ENCODE data around the gene COPG1. TPM values are rescaled to one million over a fixed set of nuclear protein-coding genes. Genes with fewer than 3 reads are reported as not detected.

The COPG1 gene
- total and polyA plus RNA-seq, 2 experiments from 2014 or later: 169 to 185 TPM

DNA sequence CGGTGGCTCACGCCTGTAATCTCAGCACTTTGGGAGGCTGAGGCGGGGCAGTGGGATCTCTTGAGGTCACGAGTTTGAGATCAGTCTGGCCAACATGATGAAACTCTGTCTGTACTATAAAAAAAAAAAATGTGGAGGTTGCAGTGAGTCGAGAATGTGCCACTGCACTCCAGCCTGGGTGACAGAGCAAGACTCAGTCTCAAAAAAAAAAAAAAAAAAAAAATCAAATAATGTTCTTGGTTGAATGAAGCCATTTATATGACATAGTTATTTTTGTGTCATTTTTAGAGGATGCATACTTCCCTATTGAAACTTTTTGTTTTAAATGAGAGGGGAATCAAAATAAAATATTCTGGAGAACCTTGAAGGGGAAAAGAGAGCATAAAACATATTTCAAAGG is 32.3 kb downstream of the COPG1 start:
- Histone ChIP-seq H3K36me3 (replicated peaks; ENCODE audit: insufficient read depth, low read depth) (no peaks in the 10 kb centered on the region), H4K20me1 (ENCODE audit: insufficient read depth, poor library complexity, severe bottlenecking) (peaks cover 3% of the 10 kb centered on the region), H3K4me1 (ENCODE audit: insufficient read depth) (peaks cover 15% of the 10 kb centered on the region), H3K4me3 (no peak overlapping the region), H3K9me2 (replicated peaks; ENCODE audit: insufficient read depth) (no peaks in the 10 kb centered on the region), H3K4me2 (no peak overlapping the region), H3K9me3 (ENCODE audit: low read depth) (no peaks in the 10 kb centered on the region), H2AFZ (no peak overlapping the region), H3K27me3 (no peaks in the 10 kb centered on the region), H3K79me2 (peaks cover 33% of the 10 kb centered on the region), H3K27ac (no peak overlapping the region)
- no peak for DNase-seq (ENCODE audit: low spot score)
- WGBS (ENCODE audit: low lambda C conversion rate, missing lambda C conversion rate): 90% methylated on average over 5 of the region's 5 CpGs
- TF ChIP-seq, protein P1, sequence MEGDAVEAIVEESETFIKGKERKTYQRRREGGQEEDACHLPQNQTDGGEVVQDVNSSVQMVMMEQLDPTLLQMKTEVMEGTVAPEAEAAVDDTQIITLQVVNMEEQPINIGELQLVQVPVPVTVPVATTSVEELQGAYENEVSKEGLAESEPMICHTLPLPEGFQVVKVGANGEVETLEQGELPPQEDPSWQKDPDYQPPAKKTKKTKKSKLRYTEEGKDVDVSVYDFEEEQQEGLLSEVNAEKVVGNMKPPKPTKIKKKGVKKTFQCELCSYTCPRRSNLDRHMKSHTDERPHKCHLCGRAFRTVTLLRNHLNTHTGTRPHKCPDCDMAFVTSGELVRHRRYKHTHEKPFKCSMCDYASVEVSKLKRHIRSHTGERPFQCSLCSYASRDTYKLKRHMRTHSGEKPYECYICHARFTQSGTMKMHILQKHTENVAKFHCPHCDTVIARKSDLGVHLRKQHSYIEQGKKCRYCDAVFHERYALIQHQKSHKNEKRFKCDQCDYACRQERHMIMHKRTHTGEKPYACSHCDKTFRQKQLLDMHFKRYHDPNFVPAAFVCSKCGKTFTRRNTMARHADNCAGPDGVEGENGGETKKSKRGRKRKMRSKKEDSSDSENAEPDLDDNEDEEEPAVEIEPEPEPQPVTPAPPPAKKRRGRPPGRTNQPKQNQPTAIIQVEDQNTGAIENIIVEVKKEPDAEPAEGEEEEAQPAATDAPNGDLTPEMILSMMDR (IDR thresholded peaks at IDR 0.05; ENCODE audit: poor library complexity): no peak
- TF ChIP-seq EZH2phosphoT487 (IDR thresholded peaks at IDR 0.05; ENCODE audit: low read depth, severe bottlenecking, unreplicated experiment) (no peak), EZH2 (IDR thresholded peaks at IDR 0.05; ENCODE audit: borderline replicate concordance) (no peak)

DNA sequence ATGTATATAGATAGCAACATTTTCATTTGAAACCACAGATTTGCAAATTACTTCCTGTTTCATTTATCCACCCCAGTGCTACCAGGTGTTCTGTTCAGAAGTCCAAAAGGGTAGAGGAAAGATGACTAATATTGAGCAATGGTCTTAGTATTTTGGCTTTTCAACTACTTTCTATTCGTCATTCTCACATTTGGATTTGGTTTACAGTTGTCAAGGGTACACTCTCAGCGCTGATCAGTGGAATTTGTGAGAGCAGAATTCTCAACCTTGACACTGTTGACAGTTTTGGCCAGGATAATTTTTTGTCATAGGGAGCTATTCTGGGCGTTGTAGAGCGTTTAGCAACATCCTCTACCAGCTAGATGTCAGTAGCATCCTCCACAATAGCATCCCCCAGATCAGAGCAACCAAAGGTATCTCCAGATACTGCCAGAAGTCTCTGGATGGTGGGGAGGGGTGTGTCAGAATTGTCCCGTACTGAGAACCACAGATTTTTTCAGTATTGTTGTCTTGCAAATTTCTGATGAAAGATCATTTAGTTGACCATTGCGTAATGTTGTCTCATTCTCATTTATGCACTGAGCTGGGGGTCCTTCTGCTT is 33.4 kb downstream of the COPG1 start:
- Histone ChIP-seq H3K4me2 (no peak overlapping the region), H3K79me2 (peaks cover 33% of the 10 kb centered on the region), H3K27ac (no peak overlapping the region), H3K36me3 (replicated peaks; ENCODE audit: insufficient read depth, low read depth) (no peaks in the 10 kb centered on the region), H4K20me1 (ENCODE audit: insufficient read depth, poor library complexity, severe bottlenecking) (peaks cover 3% of the 10 kb centered on the region), H2AFZ (no peak overlapping the region), H3K4me1 (ENCODE audit: insufficient read depth) (peaks cover 15% of the 10 kb centered on the region), H3K9me2 (replicated peaks; ENCODE audit: insufficient read depth) (no peaks in the 10 kb centered on the region), H3K9me3 (ENCODE audit: low read depth) (no peaks in the 10 kb centered on the region), H3K27me3 (no peaks in the 10 kb centered on the region), H3K4me3 (no peak overlapping the region)
- no peak for DNase-seq (ENCODE audit: low spot score)
- TF ChIP-seq EZH2phosphoT487 (IDR thresholded peaks at IDR 0.05; ENCODE audit: low read depth, severe bottlenecking, unreplicated experiment): no peak
- TF ChIP-seq, protein P1 (IDR thresholded peaks at IDR 0.05; ENCODE audit: poor library complexity): no peak
- TF ChIP-seq EZH2 (IDR thresholded peaks at IDR 0.05; ENCODE audit: borderline replicate concordance): no peak
- WGBS (ENCODE audit: low lambda C conversion rate, missing lambda C conversion rate): 74% methylated on average over 6 of the region's 6 CpGs

DNA sequence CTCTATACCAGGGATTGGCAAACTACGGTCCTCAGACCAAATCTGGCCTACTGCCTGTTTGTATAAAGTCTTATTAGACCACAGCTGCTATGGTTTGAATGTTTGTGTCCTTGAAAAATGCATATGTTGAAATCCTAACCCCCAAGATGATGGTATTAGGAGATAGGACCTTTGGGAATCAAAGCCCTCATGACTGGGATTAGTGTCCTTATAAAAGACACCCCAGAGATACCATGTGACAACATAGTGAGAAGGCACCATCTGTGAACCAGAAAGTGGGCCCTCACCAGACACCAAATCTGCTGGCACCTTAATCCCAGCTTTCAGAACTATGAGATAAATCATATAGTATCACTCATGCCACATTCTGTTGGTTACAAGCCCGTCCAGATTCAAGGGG is 36.7 kb downstream of the COPG1 start:
- H2AFZ ChIP-seq: no peak overlapping the region
- no peak overlapping the region for H3K27ac ChIP-seq
- H4K20me1 ChIP-seq (ENCODE audit: insufficient read depth, poor library complexity, severe bottlenecking): no peaks in the 10 kb centered on the region
- H3K4me3 ChIP-seq: no peak overlapping the region
- H3K36me3 ChIP-seq (replicated peaks; ENCODE audit: insufficient read depth, low read depth): no peaks in the 10 kb centered on the region
- peaks cover 19% of the 10 kb centered on the region for H3K79me2 ChIP-seq
- H3K4me2 ChIP-seq: no peak overlapping the region
- DNase-seq (ENCODE audit: low spot score): no peak
- no peaks in the 10 kb centered on the region for H3K27me3 ChIP-seq
- TF ChIP-seq EZH2phosphoT487 (IDR thresholded peaks at IDR 0.05; ENCODE audit: low read depth, severe bottlenecking, unreplicated experiment): no peak
- no peak for TF ChIP-seq EZH2 (IDR thresholded peaks at IDR 0.05; ENCODE audit: borderline replicate concordance)
- TF ChIP-seq, protein P1 (IDR thresholded peaks at IDR 0.05; ENCODE audit: poor library complexity): no peak
- no peaks in the 10 kb centered on the region for H3K9me2 ChIP-seq (replicated peaks; ENCODE audit: insufficient read depth)
- WGBS (ENCODE audit: low lambda C conversion rate, missing lambda C conversion rate): 84% methylated on average over 2 of the region's 2 CpGs
- H3K9me3 ChIP-seq (ENCODE audit: low read depth): no peaks in the 10 kb centered on the region
- no peaks in the 10 kb centered on the region for H3K4me1 ChIP-seq (ENCODE audit: insufficient read depth)

Data from hepatocyte (in vitro differentiated cells).